NCI-H2029 treated with DMSO at 0.1 percent for 48 hours (cell line): ENCODE data around the gene KMT2A.
"Not testable (repeated sequence)": the region's sequence is repeated elsewhere in the genome, so short reads cannot be mapped to it uniquely, and the experiment has no call there.

Experiments
- DNase-seq: peaks from one replicate; lab custom pipeline; 2025; lab: John Stamatoyannopoulos, UW

Gene KMT2A

DNA sequence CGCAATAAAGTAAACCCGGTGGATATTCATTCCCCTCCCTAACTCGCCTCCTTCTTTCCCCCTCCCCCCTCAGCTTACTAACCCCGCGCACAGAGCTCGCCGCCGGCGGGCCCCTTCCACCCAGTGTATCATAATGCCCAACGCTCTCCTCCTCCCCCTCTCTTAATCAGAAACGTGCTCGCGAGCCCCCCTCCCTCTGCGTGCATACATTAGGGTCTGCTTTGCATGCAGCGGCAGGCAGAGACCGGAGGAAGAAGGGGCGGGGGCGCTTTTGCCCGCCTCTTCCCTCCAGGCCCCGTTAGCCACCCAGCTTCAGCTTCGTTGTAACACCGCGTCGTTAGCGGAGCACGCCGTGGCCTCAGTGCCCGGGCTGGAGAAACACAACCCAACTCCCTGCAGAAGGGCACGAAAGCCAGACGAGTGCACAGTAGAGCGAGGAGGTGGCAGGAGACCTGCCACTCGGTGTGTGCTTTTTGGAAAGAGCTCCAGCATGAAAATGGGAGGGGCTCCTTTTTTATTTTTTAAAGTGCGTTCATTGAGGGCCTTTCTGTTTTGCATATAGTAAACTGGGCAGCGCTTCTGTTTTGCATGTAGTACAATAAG, 901 bp upstream of the KMT2A start:
- DNase-seq, result peak; percentile 67

DNA sequence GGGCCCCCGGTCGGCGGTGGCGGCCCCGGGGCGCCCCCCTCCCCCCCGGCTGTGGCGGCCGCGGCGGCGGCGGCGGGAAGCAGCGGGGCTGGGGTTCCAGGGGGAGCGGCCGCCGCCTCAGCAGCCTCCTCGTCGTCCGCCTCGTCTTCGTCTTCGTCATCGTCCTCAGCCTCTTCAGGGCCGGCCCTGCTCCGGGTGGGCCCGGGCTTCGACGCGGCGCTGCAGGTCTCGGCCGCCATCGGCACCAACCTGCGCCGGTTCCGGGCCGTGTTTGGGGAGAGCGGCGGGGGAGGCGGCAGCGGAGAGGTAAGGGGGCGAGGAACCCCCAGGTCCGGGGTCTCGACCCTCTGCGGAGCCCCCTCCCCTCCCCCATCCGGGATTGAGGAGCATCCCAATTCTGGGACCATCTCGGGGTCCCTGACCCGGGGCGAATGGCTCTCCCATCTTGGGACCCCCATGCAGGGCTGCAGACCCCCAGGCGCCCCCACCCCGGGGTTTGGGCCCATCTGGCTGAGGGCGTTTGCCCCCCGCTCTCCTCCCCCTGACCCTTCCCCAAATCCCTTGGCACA, 431 bp downstream of the KMT2A start:
- DNase-seq, result no peak

DNA sequence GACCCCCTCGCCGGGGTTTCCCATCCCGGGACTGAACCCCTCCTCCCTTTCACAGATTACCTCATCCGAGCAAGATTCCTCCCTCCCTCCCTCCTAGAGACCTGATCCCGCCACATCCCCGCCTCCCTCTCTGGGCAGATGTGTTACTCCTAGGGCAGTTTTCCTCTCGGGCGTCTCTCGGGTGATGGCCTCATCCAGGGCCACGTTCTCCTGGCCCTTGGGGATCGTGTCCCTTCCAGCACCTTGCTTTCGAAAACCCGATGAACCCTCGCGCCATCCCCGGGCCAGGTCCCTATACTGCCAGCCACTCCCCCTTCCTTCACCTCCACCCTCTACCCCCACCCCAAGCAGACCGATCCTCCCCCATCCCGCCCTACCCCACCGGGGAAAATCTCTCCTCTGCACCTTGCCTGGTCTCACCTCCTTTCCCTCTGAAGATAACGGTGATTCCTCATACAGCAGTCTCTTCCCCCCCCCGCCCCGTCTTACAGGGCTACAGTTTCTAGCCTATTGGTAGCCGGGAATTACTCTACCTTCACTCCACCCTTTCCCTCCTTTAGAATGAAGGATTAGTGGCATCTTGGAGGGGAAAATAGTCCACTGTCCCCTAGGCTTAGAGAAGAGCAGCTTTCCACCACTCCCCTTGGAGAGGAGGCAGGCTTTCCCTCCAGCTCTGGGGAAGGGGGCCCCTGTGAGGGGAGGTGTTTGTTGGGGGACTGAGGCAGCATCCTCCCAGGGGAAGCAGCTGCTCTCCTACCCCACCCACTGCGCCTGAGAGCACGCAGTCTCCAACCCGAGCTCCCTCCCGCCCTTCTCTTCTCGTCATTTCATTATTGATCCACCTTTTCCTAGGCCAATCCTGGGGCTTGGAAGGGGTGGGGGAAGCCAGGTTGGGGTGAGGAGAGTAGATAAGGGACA, 1.2 kb downstream of the KMT2A start:
- DNase-seq, result peak; percentile 27

DNA sequence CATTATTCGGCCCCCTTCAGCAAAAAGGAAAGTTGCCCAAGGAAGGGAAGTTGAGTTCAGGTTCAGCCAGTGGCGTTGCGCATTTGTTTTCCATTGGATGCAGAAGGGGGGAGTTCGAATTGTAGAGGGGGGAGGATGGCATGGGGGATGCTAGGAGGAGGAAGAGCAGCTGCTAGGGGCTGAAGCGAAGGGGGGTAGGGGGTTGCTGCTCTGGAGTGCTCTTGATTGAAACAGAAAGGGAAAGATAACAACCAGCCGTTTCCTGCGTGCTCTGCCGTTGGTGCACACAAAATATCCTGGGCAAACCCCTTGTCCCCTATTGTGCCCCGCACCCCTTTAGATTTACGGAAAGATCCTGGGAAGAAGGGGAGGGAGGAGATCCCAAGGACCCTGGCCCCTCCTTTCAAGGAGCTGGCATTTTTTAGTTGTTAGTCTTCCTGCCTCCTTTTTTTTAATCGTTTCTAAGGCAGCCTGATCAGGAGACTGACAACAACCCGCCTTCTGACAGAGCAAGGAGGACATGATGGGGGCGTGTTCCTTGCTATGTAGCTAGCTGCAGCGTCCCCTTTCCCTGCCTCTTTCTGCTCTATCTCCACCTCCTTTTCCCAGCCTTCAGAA, 2.1 kb downstream of the KMT2A start:
- DNase-seq, result peak; percentile 17

DNA sequence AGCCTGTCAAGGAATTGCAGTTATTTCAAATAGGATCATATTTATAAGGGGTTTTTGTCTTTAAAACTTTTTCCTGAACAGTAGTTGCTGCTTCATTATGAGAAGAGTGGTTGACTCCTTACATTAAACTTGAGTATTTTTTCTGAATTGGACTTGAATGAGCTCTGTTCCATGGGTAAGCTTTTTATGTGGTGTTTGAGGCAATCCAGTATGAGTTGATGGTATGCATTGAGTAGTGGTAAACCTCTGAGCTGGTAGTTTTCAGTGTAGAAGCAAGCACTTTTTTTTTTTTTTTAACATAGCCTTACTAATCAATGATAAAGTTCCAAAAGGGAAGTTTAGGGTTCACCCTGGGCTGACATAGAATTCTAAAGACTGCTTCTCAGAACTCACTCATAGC, 3.4 kb downstream of the KMT2A start:
- DNase-seq, result no peak

DNA sequence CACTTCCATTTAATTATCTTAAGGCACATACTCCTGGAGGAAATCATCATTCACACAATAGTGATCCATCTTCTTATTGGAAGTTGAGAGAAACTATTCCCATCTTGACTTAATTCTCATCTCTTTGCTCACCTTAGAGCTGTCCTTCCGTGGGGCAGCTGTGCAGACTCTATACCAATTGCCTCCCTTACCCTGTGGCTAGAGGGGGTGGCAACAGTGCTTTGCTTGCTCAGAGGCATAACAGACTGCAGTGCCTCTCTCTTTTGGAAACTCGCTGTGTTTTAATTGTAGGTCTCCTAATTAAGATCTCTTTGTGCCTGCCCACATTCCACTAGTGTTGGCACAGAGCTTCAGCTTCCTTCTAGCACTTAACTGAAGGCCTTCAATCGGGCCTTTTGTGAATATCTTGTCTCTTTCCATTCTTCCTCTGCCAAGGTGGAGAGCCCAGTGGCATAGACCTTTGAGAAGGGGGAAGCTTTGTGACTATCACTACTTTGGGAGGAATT, 5.5 kb downstream of the KMT2A start:
- DNase-seq, result no peak

DNA sequence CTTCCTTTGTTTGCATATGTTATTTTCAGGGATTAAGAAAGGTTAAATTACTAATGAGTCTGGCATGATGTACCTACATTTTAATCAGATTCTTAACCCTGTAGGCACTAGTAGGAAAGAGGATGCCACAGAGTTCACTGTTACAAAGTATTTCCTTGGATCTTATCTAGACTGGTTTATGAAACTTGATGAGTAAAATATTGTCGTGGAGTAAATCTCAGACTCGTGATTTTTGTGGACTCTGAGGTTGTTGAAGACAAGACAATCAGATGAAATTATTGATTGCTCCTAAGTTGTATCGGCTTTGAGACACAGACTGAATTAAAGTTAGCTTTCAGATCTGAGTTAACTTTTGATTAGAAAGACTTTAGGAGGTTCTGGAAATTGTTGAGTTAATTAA, 6.0 kb downstream of the KMT2A start:
- no peak for DNase-seq

DNA sequence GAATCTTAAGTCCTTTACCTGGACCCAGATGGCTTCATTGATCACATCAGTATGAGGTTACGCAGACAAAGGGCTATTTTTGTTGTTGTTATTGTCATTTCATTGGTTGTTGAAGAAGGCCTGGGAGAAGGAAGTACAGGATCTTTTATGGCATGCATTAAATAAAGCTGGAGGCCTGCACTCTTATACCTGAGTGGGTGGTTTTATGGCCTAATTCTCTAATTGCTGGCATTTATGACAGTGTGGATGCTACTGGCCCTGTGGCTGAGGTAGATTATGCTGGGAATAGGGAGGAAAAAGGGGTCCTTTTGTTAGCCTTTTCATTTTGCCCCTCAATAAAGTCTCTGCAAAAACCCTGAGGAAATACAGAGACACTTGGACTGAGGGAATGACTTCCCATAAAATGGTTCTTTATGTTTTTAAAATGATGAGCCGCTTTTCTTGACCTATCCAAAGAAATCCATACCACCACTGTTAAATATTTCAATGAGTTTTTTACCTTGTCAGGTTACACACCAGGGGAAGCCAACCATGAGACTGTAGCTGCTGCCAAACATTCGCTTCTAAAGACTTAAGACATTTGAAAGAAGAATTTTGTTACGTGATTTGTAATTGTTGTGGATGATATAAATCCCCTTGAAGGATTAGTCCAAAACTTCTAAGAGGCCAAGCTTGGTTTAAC, 6.8 kb downstream of the KMT2A start:
- DNase-seq, result no peak

DNA sequence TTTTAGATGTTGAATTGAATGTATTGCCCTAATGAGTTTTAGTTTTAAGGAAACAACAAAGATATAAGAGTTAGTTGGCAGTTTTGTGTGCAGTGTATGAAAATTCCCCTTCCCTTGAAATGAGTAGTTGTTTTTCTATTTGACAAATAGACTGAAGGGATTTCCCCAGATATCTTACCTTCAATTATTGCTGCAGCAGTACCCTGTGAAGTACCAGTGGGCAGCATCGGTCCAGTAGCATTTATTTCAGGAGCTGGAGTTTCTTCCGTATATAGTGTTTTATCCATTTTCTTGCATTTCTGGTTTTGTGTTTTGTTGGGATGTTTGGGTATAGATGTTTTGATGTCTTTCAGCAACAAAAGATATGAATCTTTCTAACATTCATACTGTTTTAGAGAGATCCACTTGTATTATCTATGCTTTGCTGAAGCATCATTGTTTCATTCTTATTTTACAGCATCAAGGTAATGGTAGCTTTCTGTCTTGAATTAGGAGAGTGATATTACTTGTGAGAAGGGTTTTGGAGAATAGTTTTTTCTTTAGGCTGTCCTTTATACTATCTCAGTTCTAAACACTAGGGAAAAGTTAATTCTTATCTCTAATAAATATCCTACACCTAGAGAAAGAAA, 7.4 kb downstream of the KMT2A start:
- no peak for DNase-seq

DNA sequence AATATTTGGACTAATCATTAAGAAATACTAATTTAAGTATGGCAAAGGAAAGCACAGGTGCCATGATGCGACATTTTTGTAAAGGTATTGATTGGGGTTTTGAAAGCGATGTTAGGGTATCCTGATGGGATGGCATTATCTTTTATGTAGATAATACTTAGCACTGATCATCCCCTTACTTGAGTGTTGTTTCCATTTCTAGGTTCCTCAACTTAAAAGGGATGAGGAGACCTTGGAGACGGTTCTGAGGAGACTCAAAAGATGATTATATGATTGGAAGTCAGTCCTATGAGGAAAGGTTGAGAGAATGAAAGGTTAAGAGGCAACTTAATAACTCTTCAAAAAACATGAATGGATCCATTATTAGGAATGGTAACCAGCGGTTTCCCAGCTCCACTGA, 11.1 kb downstream of the KMT2A start:
- DNase-seq, result no peak

DNA sequence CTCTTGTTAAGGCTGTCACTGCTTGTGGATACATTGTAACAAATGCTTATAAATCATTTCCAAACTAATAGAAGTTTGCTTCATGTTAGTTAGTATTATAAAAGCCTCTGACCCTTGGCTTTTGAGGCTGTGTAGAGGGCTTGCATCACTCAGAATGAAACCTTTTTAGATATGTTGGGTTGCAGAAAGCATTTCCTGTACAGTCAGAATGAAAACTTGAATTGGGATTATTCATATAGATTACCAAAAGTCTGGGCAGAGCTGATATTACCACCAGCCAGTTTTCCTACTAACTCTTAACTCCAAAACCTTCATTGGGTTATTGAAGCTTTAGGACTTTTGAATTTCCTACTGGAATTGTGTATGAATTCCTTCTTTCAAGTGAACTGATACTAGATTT, 12.0 kb downstream of the KMT2A start:
- DNase-seq, result no peak

DNA sequence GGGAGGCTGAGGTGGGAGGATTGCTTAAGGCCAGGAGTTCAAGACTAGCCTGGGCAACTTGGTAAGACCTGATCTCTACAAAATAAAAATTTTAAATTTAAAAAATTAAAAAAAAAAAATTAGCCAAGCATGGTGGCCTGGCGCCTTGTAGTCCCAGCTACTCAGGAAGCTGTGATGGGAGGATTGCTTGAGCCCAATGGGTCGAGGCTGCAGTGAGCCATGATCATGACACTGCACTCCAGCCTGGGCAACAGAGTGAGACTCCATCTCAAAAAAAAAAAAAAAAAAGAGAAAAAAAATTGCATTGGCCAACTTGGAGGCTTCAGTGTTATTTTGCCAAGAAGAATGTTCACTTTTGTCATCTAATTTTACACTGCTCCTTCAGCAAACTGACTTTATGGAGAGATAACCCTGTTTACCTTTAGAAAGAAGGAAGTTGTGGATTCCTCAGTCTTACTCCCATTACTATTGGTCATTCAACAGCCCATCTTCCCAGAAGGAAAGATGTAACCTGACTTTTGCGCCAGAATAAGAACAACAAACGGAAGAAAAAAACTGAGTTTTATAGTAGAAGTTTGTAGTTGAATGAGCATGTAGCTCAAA, 13.1 kb downstream of the KMT2A start:
- no peak for DNase-seq

DNA sequence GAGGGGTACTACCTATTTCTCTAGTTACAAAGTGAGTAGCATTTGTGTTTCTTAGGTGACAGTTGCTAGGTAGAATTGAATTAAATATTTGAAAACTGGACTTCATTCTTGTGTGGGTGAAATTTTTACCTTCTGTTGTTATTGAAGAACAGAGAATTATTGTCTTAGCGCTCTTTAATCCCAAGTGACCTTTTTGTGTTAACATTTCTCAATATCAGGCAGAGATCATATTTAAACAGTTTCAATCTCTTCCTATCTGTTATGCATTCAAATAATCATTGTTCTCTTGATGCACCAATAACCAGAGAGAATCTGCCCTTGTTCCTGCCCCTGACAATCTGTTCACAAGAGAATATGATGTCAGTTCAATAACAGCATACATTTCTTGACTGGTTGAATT, 14.2 kb downstream of the KMT2A start:
- DNase-seq, result no peak

DNA sequence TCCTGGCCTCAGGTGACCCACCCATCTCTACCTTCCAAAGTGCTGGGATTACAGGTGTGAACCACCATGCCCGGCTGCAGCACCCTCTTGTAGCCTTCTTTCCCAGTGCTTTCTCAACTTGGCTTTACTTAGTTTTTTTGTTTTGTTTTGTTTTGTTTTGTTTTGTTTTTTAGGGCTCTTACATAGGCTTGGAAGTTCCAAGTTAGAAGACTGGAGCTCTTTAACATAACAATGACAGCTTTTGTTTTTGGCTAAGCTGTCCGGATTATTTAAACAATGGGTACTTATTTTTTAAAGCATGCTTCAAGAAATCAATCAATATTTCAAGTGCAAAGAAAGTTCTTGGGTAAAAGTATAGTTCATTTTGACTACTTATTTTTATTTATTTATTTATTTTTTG, 25.9 kb downstream of the KMT2A start:
- DNase-seq, result no peak

DNA sequence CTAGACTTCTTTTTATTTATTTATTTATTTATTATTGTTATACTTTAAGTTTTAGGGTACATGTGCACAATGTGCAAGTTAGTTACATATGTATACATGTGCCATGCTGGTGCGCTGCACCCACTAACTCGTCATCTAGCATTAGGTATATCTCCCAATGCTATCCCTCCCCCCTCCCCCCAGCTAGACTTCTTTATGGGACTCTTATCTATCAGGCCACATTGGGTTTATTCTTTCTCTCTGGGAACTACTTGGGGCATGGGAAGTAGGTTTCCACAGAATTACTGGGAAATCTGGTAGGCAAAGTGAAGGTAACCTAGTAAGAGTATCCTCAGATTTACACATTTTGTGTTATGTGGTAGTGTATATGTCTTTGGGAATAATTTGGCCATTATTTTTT, 32.7 kb downstream of the KMT2A start:
- not testable (repeated sequence) for DNase-seq

DNA sequence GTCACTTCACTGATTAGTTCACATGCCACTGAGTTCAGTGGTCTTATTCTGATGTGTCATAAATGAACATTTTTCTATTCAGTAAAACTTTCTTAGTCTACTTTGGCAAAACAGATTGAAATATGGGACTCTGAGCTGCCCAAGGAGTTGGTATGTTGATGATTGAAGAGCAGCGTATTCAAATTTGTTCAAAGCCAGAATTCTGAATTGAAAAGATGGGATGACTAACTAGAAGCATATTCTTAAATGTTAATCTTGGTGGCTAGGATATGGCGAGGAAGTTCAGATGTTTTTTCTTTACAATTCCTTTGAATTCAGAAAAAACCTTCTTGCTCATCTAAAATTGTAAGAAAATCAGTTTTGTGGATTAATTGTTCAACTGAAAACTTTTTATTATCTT, 34.7 kb downstream of the KMT2A start:
- no peak for DNase-seq

DNA sequence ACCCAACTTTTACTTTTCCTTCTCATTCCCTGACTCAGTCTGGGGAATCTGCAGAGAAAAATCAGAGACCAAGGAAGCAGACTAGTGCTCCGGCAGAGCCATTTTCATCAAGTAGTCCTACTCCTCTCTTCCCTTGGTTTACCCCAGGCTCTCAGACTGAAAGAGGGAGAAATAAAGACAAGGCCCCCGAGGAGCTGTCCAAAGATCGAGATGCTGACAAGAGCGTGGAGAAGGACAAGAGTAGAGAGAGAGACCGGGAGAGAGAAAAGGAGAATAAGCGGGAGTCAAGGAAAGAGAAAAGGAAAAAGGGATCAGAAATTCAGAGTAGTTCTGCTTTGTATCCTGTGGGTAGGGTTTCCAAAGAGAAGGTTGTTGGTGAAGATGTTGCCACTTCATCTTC, 37.2 kb downstream of the KMT2A start:
- no peak for DNase-seq

DNA sequence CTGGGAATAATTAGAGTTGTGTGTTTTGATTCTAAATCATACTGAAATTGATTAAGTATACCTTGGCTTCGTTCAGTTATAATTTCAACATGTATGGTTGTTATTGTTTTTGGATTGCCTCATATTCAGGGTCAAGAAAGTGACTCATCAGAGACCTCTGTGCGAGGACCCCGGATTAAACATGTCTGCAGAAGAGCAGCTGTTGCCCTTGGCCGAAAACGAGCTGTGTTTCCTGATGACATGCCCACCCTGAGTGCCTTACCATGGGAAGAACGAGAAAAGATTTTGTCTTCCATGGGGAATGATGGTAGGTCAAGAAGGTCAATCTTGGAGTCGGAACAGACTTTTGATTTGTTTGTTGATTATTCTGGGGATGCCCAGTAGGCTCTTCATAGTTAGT, 40.4 kb downstream of the KMT2A start:
- DNase-seq, result no peak

DNA sequence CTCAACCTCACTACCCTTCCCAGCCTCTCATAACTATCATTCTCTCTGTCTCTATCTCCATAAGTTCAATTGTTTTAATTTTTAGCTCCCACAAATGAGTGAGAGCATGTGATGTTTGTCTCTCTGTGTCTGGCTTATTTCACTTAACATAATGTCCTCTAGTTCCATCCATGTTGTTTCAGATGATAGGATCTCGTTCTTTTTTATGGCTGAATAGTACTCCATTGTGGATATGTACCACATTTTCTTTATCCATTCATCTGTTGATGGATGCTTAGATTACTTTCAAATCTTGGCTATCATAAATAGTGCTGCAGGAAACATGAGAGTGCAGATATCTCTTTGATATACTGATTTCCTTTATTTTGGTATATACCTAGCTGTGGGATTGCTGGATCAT, 44.9 kb downstream of the KMT2A start:
- not testable (repeated sequence) for DNase-seq

DNA sequence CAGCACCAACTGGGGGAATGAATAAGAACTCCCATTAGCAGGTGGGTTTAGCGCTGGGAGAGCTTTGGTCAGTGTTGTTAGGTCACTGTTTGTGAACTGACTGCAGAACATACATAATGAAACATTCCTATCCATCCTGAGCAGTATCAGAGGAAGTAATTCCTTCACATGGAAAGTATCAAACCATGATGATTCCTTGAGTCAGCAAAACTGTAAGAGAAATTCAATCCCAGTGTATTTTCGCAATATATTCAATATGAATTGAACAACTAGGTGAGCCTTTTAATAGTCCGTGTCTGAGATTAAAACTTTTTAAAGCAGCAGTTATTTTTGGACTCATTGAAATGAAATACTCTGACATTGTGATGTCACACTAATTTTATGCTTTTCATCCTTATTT, 48.1 kb downstream of the KMT2A start:
- no peak for DNase-seq

DNA sequence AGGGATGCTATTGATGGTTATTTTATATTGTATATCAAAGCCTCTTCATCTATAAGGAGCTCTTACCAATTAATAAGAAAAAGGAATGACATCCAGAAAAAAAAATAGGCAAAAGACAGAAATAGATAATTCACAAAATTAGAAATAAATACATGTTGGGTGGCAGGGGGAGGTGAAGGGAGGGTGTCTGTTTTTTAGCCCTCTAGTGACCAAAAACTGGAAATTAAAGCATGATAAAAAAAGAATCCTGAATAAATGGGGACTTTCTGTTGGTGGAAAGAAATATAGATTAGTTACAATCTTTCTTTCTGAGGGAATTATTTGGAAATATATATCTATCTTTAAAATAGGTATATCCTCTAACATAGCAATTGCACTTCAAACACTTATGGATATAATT, 49.0 kb downstream of the KMT2A start:
- DNase-seq, result no peak
